ENCODE data around the gene COL27A1.

- TF ChIP-seq, protein P1, sequence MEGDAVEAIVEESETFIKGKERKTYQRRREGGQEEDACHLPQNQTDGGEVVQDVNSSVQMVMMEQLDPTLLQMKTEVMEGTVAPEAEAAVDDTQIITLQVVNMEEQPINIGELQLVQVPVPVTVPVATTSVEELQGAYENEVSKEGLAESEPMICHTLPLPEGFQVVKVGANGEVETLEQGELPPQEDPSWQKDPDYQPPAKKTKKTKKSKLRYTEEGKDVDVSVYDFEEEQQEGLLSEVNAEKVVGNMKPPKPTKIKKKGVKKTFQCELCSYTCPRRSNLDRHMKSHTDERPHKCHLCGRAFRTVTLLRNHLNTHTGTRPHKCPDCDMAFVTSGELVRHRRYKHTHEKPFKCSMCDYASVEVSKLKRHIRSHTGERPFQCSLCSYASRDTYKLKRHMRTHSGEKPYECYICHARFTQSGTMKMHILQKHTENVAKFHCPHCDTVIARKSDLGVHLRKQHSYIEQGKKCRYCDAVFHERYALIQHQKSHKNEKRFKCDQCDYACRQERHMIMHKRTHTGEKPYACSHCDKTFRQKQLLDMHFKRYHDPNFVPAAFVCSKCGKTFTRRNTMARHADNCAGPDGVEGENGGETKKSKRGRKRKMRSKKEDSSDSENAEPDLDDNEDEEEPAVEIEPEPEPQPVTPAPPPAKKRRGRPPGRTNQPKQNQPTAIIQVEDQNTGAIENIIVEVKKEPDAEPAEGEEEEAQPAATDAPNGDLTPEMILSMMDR (IDR thresholded peaks at IDR 0.05 in 2 of 3, conservative IDR thresholded peaks at IDR 0.05 in 1 of 3; ENCODE audit: borderline replicate concordance in 1 of 3, insufficient read depth in 1 of 3, low read depth in 2 of 3, low read length in 2 of 3), result no peak
- TF ChIP-seq POLR2A (IDR thresholded peaks at IDR 0.05; ENCODE audit: borderline replicate concordance, extremely low read depth, insufficient read depth, insufficient read length), result no peak
- TF ChIP-seq REST (IDR thresholded peaks at IDR 0.05; ENCODE audit: low read depth), result no peak
- TF ChIP-seq EZH2phosphoT487 (IDR thresholded peaks at IDR 0.05; ENCODE audit: borderline replicate concordance), result no peak
- TF ChIP-seq POLR2AphosphoS5 (IDR thresholded peaks at IDR 0.05; ENCODE audit: low read depth, low read length), result no peak
These were observed 182.8 kb downstream of the COL27A1 start for GRCh38 chr9:114338187-114338586.

Measured in HCT116 (cell line).